Measurements from ENCODE around the gene MDFI.
A peak's percentile ranks its signal among the peaks of the same experiment; 100 is the strongest.

Gene MDFI

DNA sequence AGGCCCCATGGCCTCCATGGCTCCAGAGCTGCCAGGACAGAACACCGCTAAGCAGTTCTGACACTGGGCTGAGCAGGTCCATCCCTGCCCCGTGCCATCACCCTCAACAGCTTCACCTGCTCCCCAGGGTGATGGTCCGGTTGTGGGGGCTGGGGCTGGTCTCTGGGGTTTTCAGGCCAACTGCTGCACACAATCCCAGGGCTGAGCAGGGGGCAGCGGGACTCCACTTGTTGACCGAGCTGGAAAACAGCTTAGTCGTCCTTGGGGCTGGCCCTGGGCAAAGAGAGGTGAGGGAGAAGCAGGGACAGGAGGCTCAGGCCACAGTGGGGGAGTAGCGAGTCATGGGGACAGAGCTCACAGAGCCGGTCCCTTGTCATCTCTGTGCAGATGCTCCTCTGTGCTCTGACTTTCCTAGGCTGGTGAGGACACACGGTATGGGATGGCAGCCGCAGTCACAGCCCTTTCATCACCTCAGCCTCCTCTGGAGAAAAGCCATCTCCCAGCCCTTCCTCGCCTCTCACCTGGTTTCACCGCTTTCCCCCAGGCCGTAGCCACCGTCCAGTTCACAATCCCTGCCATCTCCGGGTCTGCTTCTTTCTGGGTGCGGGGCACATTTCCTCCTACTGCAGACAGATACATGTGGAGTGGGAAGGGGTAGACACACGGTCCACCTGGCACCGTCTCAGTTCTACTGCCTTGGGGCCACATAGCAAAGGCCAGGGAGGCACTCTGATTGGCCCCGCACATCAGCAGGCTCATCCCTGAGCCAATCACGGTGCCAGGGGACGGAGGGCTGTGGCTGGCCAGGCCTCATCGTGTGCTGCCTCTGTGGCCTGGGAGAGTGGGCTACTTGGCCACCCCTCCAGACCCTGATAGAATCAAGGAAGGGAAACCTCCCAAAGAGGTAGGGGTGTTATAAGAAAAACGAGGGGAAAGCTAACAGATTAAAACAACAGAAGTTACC, 19.1 kb downstream of the MDFI start:
- H3K27ac ChIP-seq: peak overlapping the region; percentile 98
- TF ChIP-seq CTCF (conservative IDR thresholded peaks at IDR 0.05): no peak

- peak overlapping the region; percentile 98; the same call in 1 of the 2 replicates for H3K27ac ChIP-seq
- no peak for TF ChIP-seq CTCF (conservative IDR thresholded peaks at IDR 0.05)
Observed at GRCh38 chr6:41658636-41659035, 20.4 kb downstream of the MDFI start.

DNA sequence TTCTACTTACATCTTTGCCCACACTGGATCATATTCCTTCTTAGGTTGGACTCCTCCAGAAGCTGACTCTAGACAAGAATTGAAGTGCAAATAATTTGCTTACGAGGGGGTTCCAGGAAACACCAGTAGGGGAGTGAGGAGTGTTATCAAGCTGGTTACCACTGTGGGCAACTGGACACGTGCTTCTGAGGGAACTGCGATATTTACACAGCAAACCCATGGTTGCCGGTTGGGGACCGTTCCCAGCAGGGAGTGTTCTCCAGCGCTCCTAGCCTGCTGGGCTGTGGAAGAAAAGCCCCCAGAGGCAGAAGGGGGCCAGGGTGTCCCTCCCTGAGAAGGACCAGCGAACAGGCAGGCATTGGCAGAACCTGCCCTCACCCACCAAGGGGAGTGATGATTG, 21.7 kb downstream of the MDFI start:
- H3K27ac ChIP-seq: no peak overlapping the region
- no peak for TF ChIP-seq CTCF (conservative IDR thresholded peaks at IDR 0.05)

- TF ChIP-seq CTCF (conservative IDR thresholded peaks at IDR 0.05): no peak
Observed at GRCh38 chr6:41663568-41663967, 25.3 kb downstream of the MDFI start.

DNA sequence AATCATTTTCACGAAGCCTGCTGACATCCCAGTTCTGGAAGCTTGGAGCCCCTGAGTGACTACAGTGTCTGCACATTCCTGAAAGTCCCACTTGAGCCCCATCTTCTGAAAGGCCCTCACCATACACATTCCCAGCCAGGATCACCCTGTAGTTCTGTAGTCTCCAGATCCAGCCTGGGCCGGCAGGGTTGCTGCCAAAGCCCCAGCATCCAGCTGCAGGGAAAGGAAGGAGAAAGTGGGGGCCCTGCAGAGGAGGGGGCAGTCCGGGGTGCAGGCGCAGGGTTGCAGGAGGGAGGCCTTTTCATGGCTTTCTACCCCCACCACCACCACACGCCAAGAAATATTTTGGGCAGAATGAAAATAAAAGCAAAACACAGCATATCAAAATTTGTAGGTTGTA, 26.0 kb downstream of the MDFI start:
- no peak overlapping the region for H3K27ac ChIP-seq
- no peak for TF ChIP-seq CTCF (conservative IDR thresholded peaks at IDR 0.05)

More at GRCh38 chr6:41663568-41663967, 25.3 kb downstream of the MDFI start:
- H3K27ac ChIP-seq: no peak overlapping the region

DNA sequence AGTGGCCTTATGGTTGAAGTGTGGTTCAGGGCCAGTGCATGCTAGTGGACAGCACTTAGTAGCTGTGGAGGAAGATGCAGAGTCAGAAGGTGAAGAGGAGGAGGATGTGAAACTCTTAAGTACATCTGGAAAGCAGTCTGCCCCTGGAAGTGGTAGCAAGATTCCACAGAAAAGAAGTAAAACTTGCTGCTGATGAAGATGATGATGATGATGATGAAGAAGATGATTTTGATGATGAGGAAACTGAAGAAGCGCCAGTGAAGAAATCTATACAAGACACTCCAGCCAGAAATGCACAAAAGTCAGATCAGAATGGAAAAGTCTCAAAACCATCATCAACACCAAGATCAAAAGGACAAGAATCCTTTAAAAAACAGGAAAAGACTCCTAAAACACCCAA, 28.9 kb downstream of the MDFI start:
- TF ChIP-seq CTCF (conservative IDR thresholded peaks at IDR 0.05): no peak
- no peak overlapping the region for H3K27ac ChIP-seq

GRCh38 chr6:41668968-41669367, 30.7 kb downstream of the MDFI start:
- H3K27ac ChIP-seq: no peak overlapping the region
- no peak for TF ChIP-seq CTCF (conservative IDR thresholded peaks at IDR 0.05)
